ENCODE measurements around the gene SCN9A.

The SCN9A gene

GRCh38 chr2:166285215-166285614 is 90.5 kb downstream of the SCN9A start:
- Histone ChIP-seq H3K4me1 (ENCODE audit: control insufficient read depth in 2 of 2, insufficient read depth in 1 of 2, low read depth in 1 of 2, low read length in 2 of 2) (no peaks in the 10 kb centered on the region), H3K27me3 (ENCODE audit: control insufficient read depth in 3 of 3, insufficient read depth in 3 of 3, low read depth in 1 of 3, low read length in 3 of 3) (no peaks in the 10 kb centered on the region), H4K91ac (ENCODE audit: low read depth, low read length, poor library complexity) (no peak overlapping the region), H3K14ac (ENCODE audit: low read length) (no peak overlapping the region), H3K23ac (ENCODE audit: low read depth, low read length, poor library complexity) (no peak overlapping the region), H2BK120ac (ENCODE audit: low read depth, low read length) (no peak overlapping the region), H2AFZ (ENCODE audit: low read length) (no peak overlapping the region), H3K18ac (ENCODE audit: low read length) (no peak overlapping the region), H4K8ac (ENCODE audit: low read depth, low read length) (no peak overlapping the region), H3K36me3 (replicated peaks in 1 of 2; ENCODE audit: control insufficient read depth in 2 of 2, insufficient read depth in 2 of 2, low read length in 2 of 2) (no peaks in the 10 kb centered on the region), H2BK5ac (ENCODE audit: low read length) (no peak overlapping the region), H3K27ac (replicated peaks; ENCODE audit: low read length) (no peak overlapping the region), H2BK15ac (ENCODE audit: low read length) (no peak overlapping the region), H3K4me2 (ENCODE audit: insufficient read depth, low read length, poor library complexity, severe bottlenecking) (no peak overlapping the region), H3K4ac (ENCODE audit: low read length) (no peak overlapping the region), H3K4me3 (ENCODE audit: low read length in 2 of 2) (no peak overlapping the region), H2AK5ac (ENCODE audit: low read depth, low read length) (no peak overlapping the region), H3K9me3 (replicated peaks in 1 of 2; ENCODE audit: control insufficient read depth in 2 of 2, insufficient read depth in 1 of 2, low read depth in 1 of 2, low read length in 2 of 2) (no peaks in the 10 kb centered on the region), H3K79me1 (ENCODE audit: low read depth, low read length) (no peaks in the 10 kb centered on the region), H3K9ac (ENCODE audit: low read depth, low read length, poor library complexity) (no peak overlapping the region), H2BK12ac (ENCODE audit: low read length) (no peak overlapping the region)
- no peak for DNase-seq (ENCODE audit: low spot score)

- Histone ChIP-seq H3K36me3 (replicated peaks in 1 of 2; ENCODE audit: control insufficient read depth in 2 of 2, insufficient read depth in 2 of 2, low read length in 2 of 2) (no peaks in the 10 kb centered on the region), H2BK120ac (ENCODE audit: low read depth, low read length) (no peak overlapping the region), H3K9ac (ENCODE audit: low read depth, low read length, poor library complexity) (no peak overlapping the region), H3K4ac (ENCODE audit: low read length) (no peak overlapping the region), H3K23ac (ENCODE audit: low read depth, low read length, poor library complexity) (no peak overlapping the region), H3K4me3 (ENCODE audit: low read length in 2 of 2) (no peak overlapping the region), H2BK15ac (ENCODE audit: low read length) (no peak overlapping the region), H3K27ac (replicated peaks; ENCODE audit: low read length) (no peak overlapping the region), H2BK5ac (ENCODE audit: low read length) (no peak overlapping the region), H4K8ac (ENCODE audit: low read depth, low read length) (no peak overlapping the region), H3K79me1 (ENCODE audit: low read depth, low read length) (no peaks in the 10 kb centered on the region), H3K27me3 (ENCODE audit: control insufficient read depth in 3 of 3, insufficient read depth in 3 of 3, low read depth in 1 of 3, low read length in 3 of 3) (no peaks in the 10 kb centered on the region), H3K4me2 (ENCODE audit: insufficient read depth, low read length, poor library complexity, severe bottlenecking) (no peak overlapping the region), H4K91ac (ENCODE audit: low read depth, low read length, poor library complexity) (peak overlapping the region; percentile 97), H2AK5ac (ENCODE audit: low read depth, low read length) (no peak overlapping the region), H3K4me1 (ENCODE audit: control insufficient read depth in 2 of 2, insufficient read depth in 1 of 2, low read depth in 1 of 2, low read length in 2 of 2) (no peaks in the 10 kb centered on the region), H3K14ac (ENCODE audit: low read length) (peak overlapping the region; percentile 82), H3K18ac (ENCODE audit: low read length) (no peak overlapping the region), H3K9me3 (replicated peaks in 1 of 2; ENCODE audit: control insufficient read depth in 2 of 2, insufficient read depth in 1 of 2, low read depth in 1 of 2, low read length in 2 of 2) (no peaks in the 10 kb centered on the region), H2AFZ (ENCODE audit: low read length) (no peak overlapping the region), H2BK12ac (ENCODE audit: low read length) (no peak overlapping the region)
- no CpG with 5 or more reads among the region's 9 CpGs for WGBS, 2 donors (ENCODE audit: extremely low coverage in 2 of 2, insufficient read length in 2 of 2, insufficient replicate concordance in 1 of 2)
- no peak for DNase-seq (ENCODE audit: low spot score)
These were observed 91.4 kb downstream of the SCN9A start for GRCh38 chr2:166284359-166284758.

GRCh38 chr2:166282154-166282553 is 93.6 kb downstream of the SCN9A start:
- Histone ChIP-seq H3K9me3 (replicated peaks in 1 of 2; ENCODE audit: control insufficient read depth in 2 of 2, insufficient read depth in 1 of 2, low read depth in 1 of 2, low read length in 2 of 2) (no peaks in the 10 kb centered on the region), H2AFZ (ENCODE audit: low read length) (peak overlapping the region; percentile 37), H4K8ac (ENCODE audit: low read depth, low read length) (no peak overlapping the region), H2BK12ac (ENCODE audit: low read length) (no peak overlapping the region), H3K4ac (ENCODE audit: low read length) (no peak overlapping the region), H3K4me2 (ENCODE audit: insufficient read depth, low read length, poor library complexity, severe bottlenecking) (no peak overlapping the region), H3K79me1 (ENCODE audit: low read depth, low read length) (no peaks in the 10 kb centered on the region), H3K23ac (ENCODE audit: low read depth, low read length, poor library complexity) (no peak overlapping the region), H2BK15ac (ENCODE audit: low read length) (no peak overlapping the region), H3K4me1 (ENCODE audit: control insufficient read depth in 2 of 2, insufficient read depth in 1 of 2, low read depth in 1 of 2, low read length in 2 of 2) (no peaks in the 10 kb centered on the region), H3K27me3 (ENCODE audit: control insufficient read depth in 3 of 3, insufficient read depth in 3 of 3, low read depth in 1 of 3, low read length in 3 of 3) (no peaks in the 10 kb centered on the region), H3K36me3 (replicated peaks in 1 of 2; ENCODE audit: control insufficient read depth in 2 of 2, insufficient read depth in 2 of 2, low read length in 2 of 2) (no peaks in the 10 kb centered on the region), H2BK120ac (ENCODE audit: low read depth, low read length) (no peak overlapping the region), H2BK5ac (ENCODE audit: low read length) (no peak overlapping the region), H3K18ac (ENCODE audit: low read length) (no peak overlapping the region), H4K91ac (ENCODE audit: low read depth, low read length, poor library complexity) (no peak overlapping the region), H3K9ac (ENCODE audit: low read depth, low read length, poor library complexity) (no peak overlapping the region), H3K4me3 (ENCODE audit: low read length in 2 of 2) (no peak overlapping the region), H3K27ac (replicated peaks; ENCODE audit: low read length) (no peak overlapping the region), H2AK5ac (ENCODE audit: low read depth, low read length) (no peak overlapping the region), H3K14ac (ENCODE audit: low read length) (no peak overlapping the region)
- no peak for DNase-seq (ENCODE audit: low spot score)

GRCh38 chr2:166278856-166279255 is 96.9 kb downstream of the SCN9A start:
- H3K9ac ChIP-seq (ENCODE audit: low read depth, low read length, poor library complexity) = no peak overlapping the region
- H3K23ac ChIP-seq (ENCODE audit: low read depth, low read length, poor library complexity) = no peak overlapping the region
- no peak overlapping the region for H2BK12ac ChIP-seq (ENCODE audit: low read length)
- H2AK5ac ChIP-seq (ENCODE audit: low read depth, low read length) = no peak overlapping the region
- H3K4me2 ChIP-seq (ENCODE audit: insufficient read depth, low read length, poor library complexity, severe bottlenecking) = no peak overlapping the region
- no CpG with 5 or more reads among the region's 4 CpGs for WGBS, 2 donors (ENCODE audit: extremely low coverage in 2 of 2, insufficient read length in 2 of 2, insufficient replicate concordance in 1 of 2)
- no peaks in the 10 kb centered on the region for H3K36me3 ChIP-seq (replicated peaks in 1 of 2; ENCODE audit: control insufficient read depth in 2 of 2, insufficient read depth in 2 of 2, low read length in 2 of 2)
- no peak overlapping the region for H3K14ac ChIP-seq (ENCODE audit: low read length)
- H4K8ac ChIP-seq (ENCODE audit: low read depth, low read length) = no peak overlapping the region
- H3K4me3 ChIP-seq (ENCODE audit: low read length in 2 of 2) = no peak overlapping the region
- no peak overlapping the region for H3K18ac ChIP-seq (ENCODE audit: low read length)
- no peak overlapping the region for H4K91ac ChIP-seq (ENCODE audit: low read depth, low read length, poor library complexity)
- H3K27ac ChIP-seq (replicated peaks; ENCODE audit: low read length) = no peak overlapping the region
- no peaks in the 10 kb centered on the region for H3K79me1 ChIP-seq (ENCODE audit: low read depth, low read length)
- no peak overlapping the region for H2BK120ac ChIP-seq (ENCODE audit: low read depth, low read length)
- no peak for DNase-seq (ENCODE audit: low spot score)
- H2AFZ ChIP-seq (ENCODE audit: low read length) = no peak overlapping the region
- no peaks in the 10 kb centered on the region for H3K4me1 ChIP-seq (ENCODE audit: control insufficient read depth in 2 of 2, insufficient read depth in 1 of 2, low read depth in 1 of 2, low read length in 2 of 2)
- H2BK15ac ChIP-seq (ENCODE audit: low read length) = no peak overlapping the region
- no peak overlapping the region for H3K4ac ChIP-seq (ENCODE audit: low read length)
- H2BK5ac ChIP-seq (ENCODE audit: low read length) = no peak overlapping the region
- no peaks in the 10 kb centered on the region for H3K9me3 ChIP-seq (replicated peaks in 1 of 2; ENCODE audit: control insufficient read depth in 2 of 2, insufficient read depth in 1 of 2, low read depth in 1 of 2, low read length in 2 of 2)
- no peaks in the 10 kb centered on the region for H3K27me3 ChIP-seq (ENCODE audit: control insufficient read depth in 3 of 3, insufficient read depth in 3 of 3, low read depth in 1 of 3, low read length in 3 of 3)

All from neuronal stem cell (in vitro differentiated cells).